Suppressor macrophage treated with lipopolysaccharide for 1 hour (primary cell): ENCODE results near the gene CFAP100.

ENCODE experiments used
- DNase-seq, 3 donors: peaks; one replicate each; pipeline ENCODE4 v3.0.0-alpha.2; 2020 to 2022

Gene CFAP100

GRCh38 chr3:126424039-126424717, 29.5 kb downstream of the CFAP100 start:
- no peak for DNase-seq

GRCh38 chr3:126424751-126425150, 30.0 kb downstream of the CFAP100 start:
- no peak for DNase-seq

GRCh38 chr3:126431103-126431534, 36.4 kb downstream of the CFAP100 start:
- DNase-seq: no peak

DNA sequence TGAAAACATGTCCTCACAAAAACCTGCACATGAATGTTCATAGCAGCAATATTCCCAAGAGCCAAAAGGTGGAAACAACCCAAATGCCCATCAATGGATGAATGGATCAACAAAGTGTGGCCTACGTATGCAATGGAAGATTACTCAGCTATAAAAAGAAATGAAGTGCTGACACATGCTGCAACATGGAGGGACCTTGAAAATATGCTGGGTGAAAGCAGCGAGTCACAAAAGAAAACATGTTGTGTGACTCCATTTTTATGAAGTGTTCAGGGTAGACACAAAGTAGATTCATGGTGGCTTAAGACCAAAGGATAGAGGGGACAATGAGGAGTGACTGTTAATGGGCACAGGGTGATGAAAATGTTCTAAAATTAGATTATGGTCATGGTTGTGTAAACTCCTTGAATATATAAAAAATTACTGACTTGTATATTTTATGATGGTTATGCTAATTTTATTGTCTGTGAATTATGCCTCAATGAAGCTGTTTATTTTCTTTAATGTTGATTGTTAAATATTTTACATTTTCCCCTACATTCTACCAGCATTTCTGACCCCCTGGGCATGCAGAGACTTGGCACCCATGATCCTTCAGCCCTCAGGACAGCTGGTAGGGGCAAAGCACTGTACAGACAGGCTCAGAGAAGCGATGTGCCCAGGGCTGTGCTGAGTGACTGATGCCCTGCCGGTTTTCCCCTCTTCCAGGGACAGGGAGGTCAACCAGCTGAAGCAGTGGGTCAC, 37.8 kb downstream of the CFAP100 start:
- DNase-seq: no peak

DNA sequence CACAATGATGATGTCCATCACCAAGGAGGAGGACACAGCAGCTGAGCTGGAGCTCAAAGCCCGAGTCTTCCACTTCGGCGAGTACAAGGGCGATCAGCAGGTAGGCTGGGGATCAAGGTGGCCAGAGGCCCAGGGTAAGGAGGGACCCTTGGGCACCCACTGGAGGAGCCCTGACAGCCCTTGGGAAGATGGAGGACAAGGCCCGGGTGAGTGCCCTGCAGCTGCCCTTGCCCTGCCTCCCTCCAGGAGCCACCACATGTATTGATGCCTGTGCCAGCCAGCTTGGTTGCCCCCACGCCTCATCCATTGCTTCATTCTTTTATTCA, 38.4 kb downstream of the CFAP100 start:
- no peak for DNase-seq

DNA sequence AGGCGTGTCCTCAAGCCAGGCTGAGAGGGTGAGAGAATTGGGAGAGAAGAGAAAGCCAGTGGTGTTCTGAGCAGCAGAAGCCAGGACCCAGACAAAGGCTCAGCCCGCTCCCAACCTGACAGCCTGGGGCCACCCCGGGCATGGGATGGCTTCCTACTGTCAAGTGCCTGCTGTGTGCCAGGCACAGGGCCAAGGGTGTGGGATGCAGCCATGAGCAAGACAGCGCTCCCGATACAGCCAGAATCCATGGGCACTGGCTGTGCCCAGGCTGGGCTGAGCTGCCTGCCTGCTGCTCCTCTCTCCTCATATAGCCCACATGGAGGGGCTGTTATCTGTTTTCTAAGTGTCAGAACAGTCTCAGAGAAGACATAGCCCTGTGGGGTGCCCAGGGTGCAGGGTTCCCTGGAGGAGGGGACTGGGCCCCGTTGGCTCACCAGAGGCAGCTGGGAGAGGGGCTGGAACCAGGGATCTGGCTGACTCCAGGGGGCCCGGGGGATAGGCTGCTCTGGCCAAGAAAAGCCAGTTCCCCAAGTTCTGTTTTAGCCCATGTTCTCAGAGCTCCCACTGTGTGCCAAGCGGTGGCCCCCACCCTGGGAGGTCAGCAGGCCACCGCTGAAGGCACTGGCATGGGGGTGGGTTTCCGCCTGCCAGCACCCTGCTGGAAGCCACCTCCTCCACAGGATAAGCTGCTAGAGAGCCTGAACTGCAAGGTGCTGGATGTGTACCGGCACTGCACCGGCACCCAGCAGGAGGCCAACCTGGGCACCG, 39.0 kb downstream of the CFAP100 start:
- no peak for DNase-seq

- no peak for DNase-seq
Observed at GRCh38 chr3:126434264-126434590, 39.5 kb downstream of the CFAP100 start.

DNA sequence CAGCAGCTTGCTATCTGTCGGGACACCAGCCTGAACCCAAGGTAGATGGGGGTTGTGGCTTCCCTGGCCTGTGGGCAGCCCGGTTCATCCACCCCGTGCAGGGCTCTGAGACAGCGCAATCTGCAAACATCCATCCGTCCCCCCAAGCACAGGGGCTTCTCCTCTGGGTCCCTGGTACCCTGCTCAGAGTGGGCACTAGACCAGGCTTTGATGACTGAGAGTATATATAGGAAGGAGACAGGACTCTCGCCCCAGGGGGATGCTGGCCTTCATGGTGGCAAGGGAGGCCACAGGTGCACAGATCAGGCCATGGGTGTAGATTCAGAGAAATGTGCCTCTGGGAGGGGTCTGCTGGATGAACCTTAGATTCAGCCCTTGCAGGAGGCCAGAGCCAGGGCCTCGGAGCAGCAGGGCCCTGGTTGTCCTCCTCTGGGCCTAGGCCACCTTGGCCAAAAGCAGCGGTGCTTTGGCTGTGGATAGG, 40.3 kb downstream of the CFAP100 start:
- DNase-seq: no peak

- no peak for DNase-seq
Observed at GRCh38 chr3:126435456-126436315, 41.0 kb downstream of the CFAP100 start.

DNA sequence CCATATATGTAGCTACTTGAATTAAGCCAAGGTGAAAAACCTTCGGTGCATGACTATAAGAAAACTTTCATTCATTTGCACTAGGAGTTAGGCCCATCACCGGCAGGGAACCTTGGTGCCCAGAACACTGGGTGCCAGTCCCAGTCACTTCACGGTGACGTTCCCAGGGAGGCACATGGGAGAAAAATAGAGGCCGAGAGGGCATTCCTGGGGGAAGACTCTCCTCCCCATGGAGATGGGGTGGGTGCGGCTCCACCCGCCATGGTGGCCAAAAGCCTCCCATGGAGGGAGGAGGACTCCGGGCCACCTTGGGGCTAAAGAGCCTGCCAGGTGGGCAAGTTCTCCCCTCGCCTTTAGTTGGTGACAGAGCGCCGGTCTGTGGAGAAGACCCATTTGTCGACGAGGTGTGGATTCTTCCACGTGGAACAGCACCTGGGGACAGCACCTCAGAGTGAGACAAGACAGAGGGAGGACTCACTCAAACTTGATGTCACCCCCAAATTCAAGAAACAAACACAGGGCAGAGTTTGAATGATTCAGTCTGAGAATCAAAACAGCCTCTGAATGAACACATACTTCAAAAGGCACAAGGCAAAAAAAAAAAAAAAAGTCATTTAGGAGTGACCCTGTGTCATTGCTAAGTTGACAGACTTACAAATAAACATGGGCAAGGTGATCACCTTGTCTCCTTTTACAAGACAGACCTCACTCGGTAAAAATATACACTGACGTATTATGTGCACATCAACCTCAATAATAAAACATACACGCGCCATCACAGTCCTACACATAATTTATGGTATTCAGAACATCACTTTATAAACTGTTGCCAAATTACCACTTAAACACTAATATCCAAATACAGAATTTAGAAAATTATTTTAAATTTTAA, 42.4 kb downstream of the CFAP100 start:
- no peak for DNase-seq

DNA sequence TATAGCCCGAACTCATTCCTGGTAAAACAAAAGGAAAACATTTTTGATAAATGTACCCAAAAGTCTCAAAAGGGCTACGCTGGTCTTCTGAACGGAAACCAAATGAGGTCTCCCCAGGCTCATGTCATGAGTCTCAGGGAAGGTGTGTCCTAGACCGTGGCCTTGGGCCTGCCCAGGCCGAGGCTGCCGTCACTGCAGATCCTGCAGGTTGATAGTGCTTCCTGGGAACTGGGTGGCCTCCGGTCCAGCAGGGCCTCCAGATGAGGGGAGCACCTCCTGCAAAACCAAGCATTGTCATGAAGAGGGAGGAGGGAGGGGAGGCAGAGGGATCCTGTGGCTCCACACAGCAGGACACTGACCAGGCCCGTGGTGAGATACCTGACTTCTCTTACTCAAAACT, 43.5 kb downstream of the CFAP100 start:
- DNase-seq: no peak

DNA sequence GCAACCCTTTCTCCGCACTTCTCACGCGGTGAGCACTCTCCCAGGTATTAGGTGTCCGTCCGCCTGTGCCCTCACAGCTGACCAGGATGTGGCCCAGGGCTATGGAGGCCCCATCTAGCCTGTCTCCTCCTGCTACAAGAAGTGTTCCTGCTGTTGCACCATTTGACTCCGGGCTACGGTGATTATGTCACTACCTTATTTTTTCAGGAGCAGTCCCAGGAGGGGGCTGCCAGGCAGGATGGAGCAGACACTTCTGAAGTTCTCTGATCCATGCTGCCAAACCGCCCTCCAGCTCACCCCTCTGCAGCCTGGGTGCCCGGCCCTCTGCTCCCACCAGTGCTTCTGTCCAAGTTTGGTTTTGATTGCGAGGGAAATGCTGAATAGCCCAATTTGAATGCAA, 44.0 kb downstream of the CFAP100 start:
- DNase-seq: no peak

GRCh38 chr3:126439346-126439967, 44.7 kb downstream of the CFAP100 start:
- DNase-seq: no peak

DNA sequence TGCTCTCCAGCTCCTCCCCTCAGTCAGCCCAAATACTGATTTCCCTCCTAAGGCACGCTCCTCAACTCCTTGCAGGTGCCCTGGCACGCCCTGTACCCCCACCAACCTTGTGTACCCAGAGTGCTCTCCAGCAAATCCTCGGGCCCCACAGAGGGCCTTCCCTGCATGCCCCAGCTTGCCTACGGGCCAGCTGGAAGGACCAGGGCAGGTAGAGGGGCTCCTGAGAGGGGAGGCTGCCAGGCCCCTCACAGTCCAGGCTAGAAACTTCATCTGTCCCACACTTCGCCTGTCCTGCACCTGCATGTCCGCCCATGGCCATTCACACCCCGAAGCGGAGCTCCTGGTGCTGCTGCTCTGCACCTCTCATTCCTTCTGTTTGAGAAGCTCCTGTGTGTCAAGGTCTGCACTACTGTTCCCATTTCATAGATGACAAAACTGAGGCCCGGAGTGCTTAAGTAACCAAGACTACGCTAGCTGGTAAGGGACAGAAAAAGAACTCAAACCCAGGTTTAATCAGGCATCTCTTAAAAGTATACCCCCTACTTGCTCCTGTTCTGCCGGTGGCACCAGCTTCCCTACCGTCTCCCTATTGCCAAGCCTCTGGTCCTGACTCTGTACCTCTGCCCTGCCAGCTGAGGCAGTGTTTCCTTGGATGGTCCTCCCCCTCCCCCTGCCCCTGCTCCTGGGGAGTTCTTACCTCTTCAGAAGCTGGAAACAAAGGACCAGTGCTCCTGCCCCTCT, 45.4 kb downstream of the CFAP100 start:
- DNase-seq: no peak

DNA sequence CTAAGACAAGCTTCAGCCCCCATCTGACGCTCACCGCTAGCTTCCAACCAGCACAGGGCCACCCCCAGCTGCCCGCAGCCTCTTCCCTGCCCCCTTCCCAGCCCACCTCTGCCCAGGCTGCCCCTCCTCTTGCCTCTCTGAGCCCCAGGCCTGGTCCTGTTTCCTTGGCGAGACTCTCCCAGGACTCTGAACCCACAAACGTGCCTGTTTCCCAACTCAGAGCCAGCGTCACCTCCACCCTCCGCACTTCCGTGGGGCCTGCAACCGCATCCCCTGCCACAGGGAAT, 45.9 kb downstream of the CFAP100 start:
- DNase-seq: no peak

- no peak for DNase-seq
Observed at GRCh38 chr3:126441256-126441880, 46.7 kb downstream of the CFAP100 start.

- DNase-seq: no peak
Observed at GRCh38 chr3:126442094-126442855, 47.6 kb downstream of the CFAP100 start.

- DNase-seq: no peak
Observed at GRCh38 chr3:126442856-126443242, 48.1 kb downstream of the CFAP100 start.

DNA sequence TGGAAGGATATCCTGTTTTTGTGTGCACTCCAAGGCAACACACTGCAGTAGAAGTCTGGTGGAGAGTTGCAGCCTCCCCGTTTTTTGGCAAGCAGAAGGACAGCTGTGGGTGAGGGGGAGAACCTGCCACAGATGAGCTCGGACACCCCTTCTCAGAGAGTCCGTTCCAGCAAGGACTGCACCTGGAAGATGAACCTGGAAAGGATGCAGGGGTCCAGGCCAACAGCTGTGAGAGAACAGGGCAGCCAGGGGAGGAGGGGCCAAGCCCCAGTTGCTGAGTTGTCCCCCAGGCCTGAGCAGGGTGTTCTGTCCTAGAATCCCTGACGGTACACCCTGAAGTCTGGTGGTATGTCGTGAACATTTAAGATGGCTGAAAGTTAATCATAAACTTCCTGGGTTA, 50.8 kb downstream of the CFAP100 start:
- no peak for DNase-seq

DNA sequence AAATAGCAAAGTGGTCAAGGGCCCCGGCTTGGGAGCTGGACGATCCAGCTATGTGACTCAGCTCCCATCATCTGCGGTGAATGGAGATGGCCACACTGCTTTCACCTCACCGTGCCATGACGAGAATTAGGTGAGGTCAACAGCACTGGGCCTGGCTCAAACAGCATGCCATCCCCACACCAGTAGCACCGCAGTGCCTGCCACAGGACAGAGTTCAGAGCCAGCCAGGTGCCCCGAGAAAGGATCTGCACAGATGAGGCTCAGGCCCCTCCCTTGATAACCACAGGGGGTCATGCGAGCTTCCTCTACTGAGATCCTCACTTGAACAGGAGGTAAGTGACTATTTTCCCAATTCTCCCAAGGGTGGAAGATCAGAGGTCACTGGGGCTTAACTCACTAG, 51.6 kb downstream of the CFAP100 start:
- no peak for DNase-seq
